ENCODE measurements around the gene FGFBP2.
"Not testable (repeated sequence)": the region's sequence is repeated elsewhere in the genome, so short reads cannot be mapped to it uniquely, and the experiment has no call there.

FGFBP2 gene

DNA sequence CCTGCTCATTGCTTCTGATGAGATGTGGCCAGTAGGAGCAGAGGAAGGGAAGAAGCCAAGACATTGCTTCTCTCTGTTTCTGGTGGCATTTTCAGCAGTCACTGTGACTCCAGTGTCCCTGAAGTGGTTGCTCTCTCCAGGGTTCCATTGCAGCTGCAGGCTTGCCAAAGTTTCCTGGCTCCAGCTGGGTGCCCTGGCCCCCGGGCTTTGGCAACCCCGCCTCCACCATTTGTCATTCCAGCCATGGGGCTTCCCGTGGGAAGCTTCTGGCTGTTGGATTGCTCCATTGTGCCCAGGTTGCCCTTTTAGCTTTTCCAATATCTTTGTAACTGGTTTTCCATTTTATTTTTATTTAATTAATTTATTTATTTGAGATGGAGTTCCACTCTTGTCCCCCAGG lies 37.1 kb downstream of the FGFBP2 start:
- H3K9ac ChIP-seq (ENCODE audit: low read depth, low read length) = no peak overlapping the region
- H3K9me3 ChIP-seq (ENCODE audit: insufficient read depth, low read depth, low read length) = no peaks in the 10 kb centered on the region

DNA sequence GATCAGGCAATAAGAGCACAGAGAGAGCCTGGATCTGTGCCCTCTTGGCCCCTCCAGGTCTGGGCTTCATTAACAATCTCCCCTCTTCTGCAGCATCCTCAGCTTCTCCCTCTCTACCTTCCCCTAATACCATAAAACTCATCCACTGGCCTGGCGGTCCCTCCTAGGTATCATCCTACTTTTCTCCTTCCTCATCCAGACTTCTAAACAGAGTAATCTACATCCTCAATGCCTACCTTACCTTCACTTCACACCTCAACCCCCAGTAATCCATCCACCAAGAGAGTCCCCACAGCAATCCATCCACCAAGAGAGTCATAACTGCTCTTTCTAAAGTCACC lies 41.4 kb downstream of the FGFBP2 start:
- peaks cover 3% of the 10 kb centered on the region; the same call in 1 of the 2 replicates for H3K9me3 ChIP-seq (ENCODE audit: insufficient read depth, low read depth, low read length)
- H3K36me3 ChIP-seq (ENCODE audit: insufficient read depth, low read depth, low read length) = no peaks in the 10 kb centered on the region
- H3K4me3 ChIP-seq (ENCODE audit: low read length) = no peak overlapping the region
- H3K27me3 ChIP-seq (ENCODE audit: insufficient read depth, low read length) = no peaks in the 10 kb centered on the region
- H3K4me1 ChIP-seq (ENCODE audit: insufficient read depth, low read length) = no peaks in the 10 kb centered on the region
- no peak overlapping the region for H3K27ac ChIP-seq (ENCODE audit: low read length)
- H3K9ac ChIP-seq (ENCODE audit: low read depth, low read length) = no peak overlapping the region

More for the DNA sequence above, 37.1 kb downstream of the FGFBP2 start:
- no peak overlapping the region for H3K27ac ChIP-seq (ENCODE audit: low read length)
- H3K36me3 ChIP-seq (ENCODE audit: insufficient read depth, low read depth, low read length) = no peaks in the 10 kb centered on the region
- H3K27me3 ChIP-seq (ENCODE audit: insufficient read depth, low read length) = no peaks in the 10 kb centered on the region
- no peak overlapping the region for H3K4me3 ChIP-seq (ENCODE audit: low read length)
- H3K4me1 ChIP-seq (ENCODE audit: insufficient read depth, low read length) = no peaks in the 10 kb centered on the region

DNA sequence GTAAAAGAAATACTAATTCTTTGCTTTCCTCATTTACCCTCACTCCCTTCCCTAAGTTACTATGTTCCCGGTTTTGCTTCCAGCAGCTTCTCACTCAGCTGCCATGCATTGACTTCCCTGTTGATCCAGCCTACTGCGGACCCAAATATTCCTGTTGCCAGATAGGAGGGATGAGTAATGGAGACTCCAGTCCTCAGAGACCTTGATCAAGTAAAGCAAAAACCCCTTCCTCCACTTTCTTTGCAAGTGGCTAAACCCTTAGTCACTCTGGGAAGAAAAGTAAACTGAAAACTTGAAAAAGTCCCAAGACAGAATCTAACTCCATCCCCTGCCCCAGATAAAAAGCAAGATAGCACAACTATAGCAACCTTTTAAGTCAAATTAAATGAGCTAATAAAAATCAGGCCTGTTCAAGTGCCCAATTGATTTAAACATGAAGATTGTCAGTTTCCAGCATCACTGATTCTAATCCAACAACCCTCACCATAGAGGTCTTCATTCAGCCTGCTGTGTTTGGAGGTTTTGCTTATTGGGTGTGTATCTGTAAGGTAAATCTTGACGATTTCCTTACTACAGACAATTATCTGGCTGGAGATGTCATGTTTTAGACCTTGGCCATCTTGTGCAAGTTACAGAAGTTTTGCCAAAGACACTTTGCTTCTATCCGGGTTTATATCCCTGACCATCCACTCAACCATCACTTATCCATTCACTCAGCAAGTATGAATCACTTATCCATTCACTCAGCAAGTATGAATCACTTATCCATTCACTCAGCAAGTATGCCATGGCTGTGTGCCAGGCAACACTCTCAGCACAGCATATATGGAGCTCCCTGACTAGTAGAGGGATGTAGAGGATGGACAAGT lies 42.0 kb downstream of the FGFBP2 start:
- H3K27ac ChIP-seq (ENCODE audit: low read length) = no peak overlapping the region

DNA sequence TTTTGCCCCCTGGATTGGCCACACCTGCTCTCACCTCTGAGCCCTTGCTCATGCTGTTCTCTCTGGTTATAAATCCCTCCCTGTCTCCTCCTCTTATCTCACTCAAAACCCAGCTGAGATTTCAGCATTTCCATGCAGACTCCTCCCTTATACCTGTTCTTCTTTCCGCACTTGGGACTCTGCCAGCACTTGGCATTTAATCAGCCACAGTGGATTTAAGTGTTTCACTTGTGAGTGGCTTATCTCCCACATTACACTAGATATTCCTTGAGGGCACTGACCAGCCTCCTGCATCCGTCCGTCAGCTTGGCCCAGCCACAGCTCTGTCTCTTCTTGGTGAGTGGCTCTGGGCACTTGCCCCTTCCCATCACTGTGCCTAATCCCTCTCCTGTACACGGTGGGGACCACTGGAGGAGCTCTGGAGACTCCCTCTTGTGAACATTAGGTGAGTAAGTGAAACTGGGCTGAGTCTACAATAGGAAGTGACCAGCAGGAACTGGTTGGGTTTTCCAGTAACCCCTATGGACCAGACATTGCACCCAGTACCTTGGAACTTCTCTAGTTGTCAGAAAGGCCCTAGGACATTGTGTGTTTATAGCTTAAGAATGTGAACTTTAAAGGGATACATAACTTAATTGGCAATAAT lies 44.4 kb downstream of the FGFBP2 start:
- H3K4me1 ChIP-seq (ENCODE audit: insufficient read depth, low read length) = no peaks in the 10 kb centered on the region
- H3K9ac ChIP-seq (ENCODE audit: low read depth, low read length) = no peak overlapping the region
- no peaks in the 10 kb centered on the region for H3K36me3 ChIP-seq (ENCODE audit: insufficient read depth, low read depth, low read length)
- no peaks in the 10 kb centered on the region for H3K27me3 ChIP-seq (ENCODE audit: insufficient read depth, low read length)
- peaks cover 11% of the 10 kb centered on the region; the same call in 1 of the 2 replicates for H3K9me3 ChIP-seq (ENCODE audit: insufficient read depth, low read depth, low read length)
- no peak overlapping the region for H3K4me3 ChIP-seq (ENCODE audit: low read length)
- H3K27ac ChIP-seq (ENCODE audit: low read length) = no peak overlapping the region

More for the DNA sequence above, 42.0 kb downstream of the FGFBP2 start:
- no peak overlapping the region for H3K9ac ChIP-seq (ENCODE audit: low read depth, low read length)
- peaks cover 4% of the 10 kb centered on the region; the same call in 1 of the 2 replicates for H3K9me3 ChIP-seq (ENCODE audit: insufficient read depth, low read depth, low read length)
- no peaks in the 10 kb centered on the region for H3K4me1 ChIP-seq (ENCODE audit: insufficient read depth, low read length)
- H3K4me3 ChIP-seq (ENCODE audit: low read length) = no peak overlapping the region
- no peaks in the 10 kb centered on the region for H3K27me3 ChIP-seq (ENCODE audit: insufficient read depth, low read length)
- H3K36me3 ChIP-seq (ENCODE audit: insufficient read depth, low read depth, low read length) = no peaks in the 10 kb centered on the region

DNA sequence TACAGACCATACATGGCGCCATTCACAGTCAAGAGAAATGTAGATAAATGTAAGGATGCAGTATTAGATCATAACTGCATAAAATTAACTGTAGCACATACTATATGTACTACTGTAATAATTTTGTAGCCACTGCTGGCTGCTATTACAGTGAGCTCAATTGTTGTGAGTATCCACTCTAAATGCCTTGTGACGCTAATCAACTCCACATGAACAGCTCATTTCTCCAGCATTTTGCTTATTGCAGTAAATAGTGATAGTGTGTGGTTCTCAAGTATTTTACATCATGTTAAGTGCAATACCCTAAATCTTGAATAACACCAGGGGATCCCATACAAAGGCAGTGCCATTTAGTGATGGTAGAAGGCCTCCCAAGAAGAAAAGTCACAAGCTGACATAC lies 45.7 kb downstream of the FGFBP2 start:
- no peak overlapping the region for H3K9ac ChIP-seq (ENCODE audit: low read depth, low read length)
- no peak overlapping the region for H3K27ac ChIP-seq (ENCODE audit: low read length)
- no peaks in the 10 kb centered on the region for H3K36me3 ChIP-seq (ENCODE audit: insufficient read depth, low read depth, low read length)
- no peaks in the 10 kb centered on the region for H3K27me3 ChIP-seq (ENCODE audit: insufficient read depth, low read length)
- H3K4me3 ChIP-seq (ENCODE audit: low read length) = no peak overlapping the region
- no peaks in the 10 kb centered on the region for H3K4me1 ChIP-seq (ENCODE audit: insufficient read depth, low read length)
- peaks cover 11% of the 10 kb centered on the region; the same call in 1 of the 2 replicates for H3K9me3 ChIP-seq (ENCODE audit: insufficient read depth, low read depth, low read length)

DNA sequence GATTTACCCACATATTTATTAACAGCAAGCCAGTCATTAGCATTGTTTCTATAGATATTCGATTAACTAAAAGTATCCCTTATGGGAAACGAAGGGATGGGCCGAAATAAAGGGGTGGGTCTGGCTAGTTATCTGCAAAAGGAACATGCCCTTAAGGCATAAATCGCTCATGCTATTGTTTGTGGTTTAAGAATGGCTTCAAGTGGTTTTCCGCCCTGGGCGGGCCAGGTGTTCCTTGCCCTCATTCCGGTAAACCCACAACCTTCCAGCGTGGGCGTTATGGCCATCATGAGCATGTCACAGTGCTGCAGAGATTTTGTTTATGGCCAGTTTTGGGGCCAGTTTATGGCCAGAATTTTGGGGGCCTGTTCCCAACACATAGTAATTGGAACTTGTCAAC lies 46.6 kb downstream of the FGFBP2 start:
- H3K9ac ChIP-seq (ENCODE audit: low read depth, low read length); H3K4me3 ChIP-seq (ENCODE audit: low read length); H3K4me1 ChIP-seq (ENCODE audit: insufficient read depth, low read length); H3K27me3 ChIP-seq (ENCODE audit: insufficient read depth, low read length); H3K27ac ChIP-seq (ENCODE audit: low read length); H3K36me3 ChIP-seq (ENCODE audit: insufficient read depth, low read depth, low read length): not testable (repeated sequence)
- peaks cover 11% of the 10 kb centered on the region; the same call in 1 of the 2 replicates for H3K9me3 ChIP-seq (ENCODE audit: insufficient read depth, low read depth, low read length)

DNA sequence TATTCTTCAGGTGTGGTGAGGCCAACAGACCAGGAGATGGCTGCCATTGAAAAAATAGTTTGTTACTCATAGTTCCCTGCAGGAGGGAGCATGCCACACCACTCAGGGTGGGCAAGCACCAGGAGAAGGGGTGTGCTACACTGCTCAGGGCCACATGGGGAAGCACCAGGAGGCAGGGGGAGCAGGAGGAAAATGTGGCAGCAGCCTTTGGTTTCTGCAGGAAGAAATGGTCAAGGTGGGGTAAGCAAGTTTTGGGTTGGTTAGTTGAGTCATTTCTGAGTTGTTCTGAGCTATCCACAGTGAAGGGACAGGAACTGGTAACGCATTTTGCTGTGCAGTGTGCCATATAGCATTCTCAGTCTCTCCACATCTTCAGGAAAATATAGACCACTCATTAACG lies 48.2 kb downstream of the FGFBP2 start:
- no peaks in the 10 kb centered on the region for H3K4me1 ChIP-seq (ENCODE audit: insufficient read depth, low read length)
- H3K4me3 ChIP-seq (ENCODE audit: low read length) = no peak overlapping the region
- no peak overlapping the region for H3K9ac ChIP-seq (ENCODE audit: low read depth, low read length)
- no peak overlapping the region for H3K27ac ChIP-seq (ENCODE audit: low read length)
- H3K36me3 ChIP-seq (ENCODE audit: insufficient read depth, low read depth, low read length) = no peaks in the 10 kb centered on the region
- H3K27me3 ChIP-seq (ENCODE audit: insufficient read depth, low read length) = no peaks in the 10 kb centered on the region
- H3K9me3 ChIP-seq (ENCODE audit: insufficient read depth, low read depth, low read length) = peaks cover 11% of the 10 kb centered on the region; the same call in 1 of the 2 replicates

DNA sequence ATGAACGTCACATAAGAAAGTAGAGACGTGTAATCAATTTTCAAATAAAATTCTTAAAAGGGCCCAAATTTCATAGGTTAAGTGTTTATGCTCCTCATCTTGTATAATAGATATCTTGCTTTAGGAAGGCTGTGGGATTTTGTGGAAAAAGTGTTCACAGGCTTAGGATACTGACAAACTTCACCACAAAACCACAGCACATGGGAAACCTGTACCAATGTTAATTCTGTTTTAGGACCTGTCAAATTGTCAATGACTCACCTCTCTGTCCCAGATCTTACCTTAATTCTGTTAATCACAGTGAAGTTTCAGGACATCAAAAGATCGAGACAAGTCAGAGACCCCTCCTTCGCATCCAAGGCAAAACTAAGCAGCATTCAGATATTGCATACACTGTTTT lies 48.7 kb downstream of the FGFBP2 start:
- Histone ChIP-seq H3K36me3 (ENCODE audit: insufficient read depth, low read depth, low read length) (no peaks in the 10 kb centered on the region), H3K4me1 (ENCODE audit: insufficient read depth, low read length) (no peaks in the 10 kb centered on the region), H3K27me3 (ENCODE audit: insufficient read depth, low read length) (no peaks in the 10 kb centered on the region), H3K4me3 (ENCODE audit: low read length) (no peak overlapping the region), H3K9ac (ENCODE audit: low read depth, low read length) (no peak overlapping the region), H3K9me3 (ENCODE audit: insufficient read depth, low read depth, low read length) (peaks cover 11% of the 10 kb centered on the region; the same call in 1 of the 2 replicates), H3K27ac (ENCODE audit: low read length) (no peak overlapping the region)

DNA sequence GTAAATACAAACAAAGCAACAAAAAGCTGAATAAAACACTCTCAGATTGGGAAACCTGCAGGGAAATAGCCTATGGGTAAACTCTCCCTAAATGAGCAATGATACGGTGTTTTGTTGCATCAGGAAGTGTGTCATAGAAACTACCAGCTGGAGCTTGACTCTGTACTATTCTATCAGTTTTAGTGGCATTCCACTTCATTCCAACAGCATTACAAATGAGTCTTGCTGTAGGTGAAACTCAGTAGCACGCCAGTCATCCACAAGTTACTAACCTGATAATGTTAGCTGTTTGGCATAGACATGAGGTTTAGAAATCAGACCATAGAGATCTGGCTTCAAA lies 49.4 kb downstream of the FGFBP2 start:
- Histone ChIP-seq H3K36me3 (ENCODE audit: insufficient read depth, low read depth, low read length) (no peaks in the 10 kb centered on the region), H3K27ac (ENCODE audit: low read length) (no peak overlapping the region), H3K4me3 (ENCODE audit: low read length) (no peak overlapping the region), H3K27me3 (ENCODE audit: insufficient read depth, low read length) (no peaks in the 10 kb centered on the region), H3K9ac (ENCODE audit: low read depth, low read length) (no peak overlapping the region), H3K9me3 (ENCODE audit: insufficient read depth, low read depth, low read length) (peaks cover 11% of the 10 kb centered on the region; the same call in 1 of the 2 replicates), H3K4me1 (ENCODE audit: insufficient read depth, low read length) (no peaks in the 10 kb centered on the region)

DNA sequence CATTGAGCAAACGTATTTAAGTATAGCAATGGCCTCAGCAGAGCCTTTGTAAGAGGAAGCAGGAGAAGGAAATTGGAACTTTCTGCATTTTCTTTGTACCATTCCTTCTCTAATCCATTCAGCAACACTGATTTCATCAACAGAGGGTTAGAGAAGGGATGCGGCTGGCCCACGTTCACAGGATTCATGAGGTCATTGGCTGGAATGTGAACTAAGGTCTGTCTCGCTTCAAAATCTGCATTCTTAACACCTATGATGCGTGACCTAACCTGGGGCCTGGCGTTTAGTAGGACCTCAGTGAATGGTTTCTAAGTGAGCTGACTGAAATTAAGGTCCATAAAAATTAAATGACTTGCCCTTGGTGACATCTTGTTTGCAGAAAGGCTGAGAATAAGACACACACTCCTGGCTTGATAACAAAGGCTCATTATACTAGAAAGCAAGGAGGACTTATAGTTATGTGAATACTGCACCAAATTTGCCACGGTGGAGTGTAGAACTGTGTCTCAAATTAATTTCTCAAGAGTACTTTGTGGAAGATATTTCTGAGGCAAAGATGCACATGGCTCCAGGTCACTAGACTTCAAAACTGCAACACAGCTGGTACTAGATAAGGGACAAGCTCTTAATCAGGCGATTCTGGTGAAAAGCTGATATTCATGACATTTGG lies 49.9 kb downstream of the FGFBP2 start:
- H3K27ac ChIP-seq (ENCODE audit: low read length) = no peak overlapping the region
- peaks cover 11% of the 10 kb centered on the region; the same call in 1 of the 2 replicates for H3K9me3 ChIP-seq (ENCODE audit: insufficient read depth, low read depth, low read length)
- no peaks in the 10 kb centered on the region for H3K27me3 ChIP-seq (ENCODE audit: insufficient read depth, low read length)

DNA sequence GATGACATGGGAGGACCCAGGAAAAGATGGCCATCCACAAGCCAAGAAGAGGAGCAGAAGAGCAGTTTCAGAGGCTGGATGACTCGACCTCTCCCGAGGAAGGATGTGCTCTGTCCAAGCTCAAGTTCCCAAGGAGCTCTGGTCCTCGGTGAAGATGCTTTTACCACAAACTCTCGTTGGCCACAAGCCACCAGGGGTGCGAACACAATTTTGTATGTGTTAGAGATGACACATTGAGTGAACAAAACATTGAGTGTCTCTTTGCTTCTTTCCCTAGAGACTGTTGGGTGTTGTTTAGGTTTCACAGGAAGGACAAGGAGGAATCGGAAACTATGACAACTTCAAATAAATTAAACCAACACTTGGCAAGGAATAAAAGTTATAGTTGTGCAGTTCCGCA lies 50.7 kb downstream of the FGFBP2 start:
- Histone ChIP-seq H3K27ac (ENCODE audit: low read length) (no peak overlapping the region), H3K4me1 (ENCODE audit: insufficient read depth, low read length) (no peaks in the 10 kb centered on the region), H3K4me3 (ENCODE audit: low read length) (no peak overlapping the region), H3K9ac (ENCODE audit: low read depth, low read length) (no peak overlapping the region), H3K9me3 (ENCODE audit: insufficient read depth, low read depth, low read length) (peaks cover 11% of the 10 kb centered on the region; the same call in 1 of the 2 replicates), H3K36me3 (ENCODE audit: insufficient read depth, low read depth, low read length) (no peaks in the 10 kb centered on the region), H3K27me3 (ENCODE audit: insufficient read depth, low read length) (no peaks in the 10 kb centered on the region)

More for the DNA sequence above, 49.9 kb downstream of the FGFBP2 start:
- Histone ChIP-seq H3K9ac (ENCODE audit: low read depth, low read length) (no peak overlapping the region), H3K4me1 (ENCODE audit: insufficient read depth, low read length) (no peaks in the 10 kb centered on the region), H3K36me3 (ENCODE audit: insufficient read depth, low read depth, low read length) (no peaks in the 10 kb centered on the region), H3K4me3 (ENCODE audit: low read length) (no peak overlapping the region)
